Prostate gland (tissue), 2 donors: ENCODE measurements around the gene MPHOSPH9.

Source experiments
- POLR2AphosphoS5 ChIP-seq: sonication (generic); formaldehyde crosslinking; IDR thresholded peaks from one replicate; pipeline ENCODE4 v1.6.1; 2017; ENCODE audit warnings: antibody characterized with exemption
- TF ChIP-seq, protein P1 (sequence below), 4 experiments: fragments of 200-600 bp in 2 of 4; fragments of 450-650 bp in 2 of 4; sonication (generic) in 2 of 4; IDR thresholded peaks; 1 replicate in 3 of 4; 2 replicates in 1 of 4; pipeline ENCODE4 v1.5.1; 2016 to 2019; ENCODE audit warnings: antibody characterized with exemption in 4 of 4, mild to moderate bottlenecking in 2 of 4, moderate library complexity in 2 of 4

DNA sequence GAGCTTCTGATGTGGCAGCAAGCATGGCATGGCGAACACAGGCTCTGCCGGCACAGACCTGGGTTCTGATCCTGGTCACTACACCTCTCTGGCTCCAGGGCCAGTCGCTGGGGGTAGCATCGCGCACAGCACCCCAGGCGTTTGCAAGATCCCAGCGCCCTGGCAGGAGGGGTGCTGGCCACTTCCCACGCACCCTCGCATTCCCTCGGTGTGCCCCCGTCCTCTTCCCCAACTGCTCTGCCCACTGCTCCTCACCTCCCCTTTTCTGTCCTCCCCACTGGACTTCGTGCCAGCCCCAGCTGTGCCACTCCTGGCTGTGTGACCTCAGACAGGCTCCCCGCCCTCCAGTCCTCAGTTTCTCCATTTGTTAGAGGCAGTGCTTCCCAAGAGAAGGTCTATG, 35.9 kb upstream of the MPHOSPH9 start:
- no peak for TF ChIP-seq POLR2AphosphoS5
- TF ChIP-seq, protein P1, sequence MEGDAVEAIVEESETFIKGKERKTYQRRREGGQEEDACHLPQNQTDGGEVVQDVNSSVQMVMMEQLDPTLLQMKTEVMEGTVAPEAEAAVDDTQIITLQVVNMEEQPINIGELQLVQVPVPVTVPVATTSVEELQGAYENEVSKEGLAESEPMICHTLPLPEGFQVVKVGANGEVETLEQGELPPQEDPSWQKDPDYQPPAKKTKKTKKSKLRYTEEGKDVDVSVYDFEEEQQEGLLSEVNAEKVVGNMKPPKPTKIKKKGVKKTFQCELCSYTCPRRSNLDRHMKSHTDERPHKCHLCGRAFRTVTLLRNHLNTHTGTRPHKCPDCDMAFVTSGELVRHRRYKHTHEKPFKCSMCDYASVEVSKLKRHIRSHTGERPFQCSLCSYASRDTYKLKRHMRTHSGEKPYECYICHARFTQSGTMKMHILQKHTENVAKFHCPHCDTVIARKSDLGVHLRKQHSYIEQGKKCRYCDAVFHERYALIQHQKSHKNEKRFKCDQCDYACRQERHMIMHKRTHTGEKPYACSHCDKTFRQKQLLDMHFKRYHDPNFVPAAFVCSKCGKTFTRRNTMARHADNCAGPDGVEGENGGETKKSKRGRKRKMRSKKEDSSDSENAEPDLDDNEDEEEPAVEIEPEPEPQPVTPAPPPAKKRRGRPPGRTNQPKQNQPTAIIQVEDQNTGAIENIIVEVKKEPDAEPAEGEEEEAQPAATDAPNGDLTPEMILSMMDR (IDR thresholded peaks at IDR 0.05): no peak
